Ecto neural progenitor cell (in vitro differentiated cells): ENCODE results near the gene CASP12.
"Not testable (repeated sequence)": the region's sequence is repeated elsewhere in the genome, so short reads cannot be mapped to it uniquely, and the experiment has no call there.

Source experiments
- DNase-seq: peaks from one replicate; pipeline ENCODE4 v3.0.0-alpha.2; 2018; ENCODE audit warnings: low spot score

The CASP12 gene

GRCh38 chr11:104897891-104898684 lies at the start of gene CASP12:
CASP12 (minus strand) TSS chr11:104898460.
- no peak for DNase-seq

- no peak for DNase-seq
Measured at GRCh38 chr11:104946907-104947306, 48.6 kb upstream of the CASP12 start.

- DNase-seq: no peak
Measured at GRCh38 chr11:104944076-104944475, 45.8 kb upstream of the CASP12 start.

GRCh38 chr11:104943561-104943960 lies 45.3 kb upstream of the CASP12 start:
- no peak for DNase-seq

GRCh38 chr11:104934594-104934993 lies 36.3 kb upstream of the CASP12 start:
- no peak for DNase-seq

- not testable (repeated sequence) for DNase-seq
Measured at GRCh38 chr11:104934073-104934472, 35.8 kb upstream of the CASP12 start.

- no peak for DNase-seq
Measured at GRCh38 chr11:104928811-104929210, 30.6 kb upstream of the CASP12 start.

GRCh38 chr11:104926771-104927611 lies 28.7 kb upstream of the CASP12 start:
- DNase-seq: peak; percentile 50

GRCh38 chr11:104925850-104926249 lies 27.6 kb upstream of the CASP12 start:
- no peak for DNase-seq

- no peak for DNase-seq
Measured at GRCh38 chr11:104918113-104918824, 20.0 kb upstream of the CASP12 start.

- no peak for DNase-seq
Measured at GRCh38 chr11:104917271-104918112, 19.2 kb upstream of the CASP12 start.

GRCh38 chr11:104916442-104916841 lies 18.2 kb upstream of the CASP12 start:
- DNase-seq: no peak

- DNase-seq: no peak
Measured at GRCh38 chr11:104912102-104912501, 13.8 kb upstream of the CASP12 start.

- no peak for DNase-seq
Measured at GRCh38 chr11:104908186-104908531, 9.9 kb upstream of the CASP12 start.

GRCh38 chr11:104907521-104908185 lies 9.4 kb upstream of the CASP12 start:
- DNase-seq: no peak

GRCh38 chr11:104905271-104905670 lies 7.0 kb upstream of the CASP12 start:
- no peak for DNase-seq

GRCh38 chr11:104899226-104899625 lies 966 bp upstream of the CASP12 start:
- no peak for DNase-seq

- no peak for DNase-seq
Measured at GRCh38 chr11:104898685-104899013, 389 bp upstream of the CASP12 start.

GRCh38 chr11:104895634-104896033 lies 2.6 kb downstream of the CASP12 start:
- DNase-seq: no peak

GRCh38 chr11:104893876-104894275 lies 4.4 kb downstream of the CASP12 start:
- DNase-seq: no peak
